GM21367 (cell line): Measurements from ENCODE around the gene ZNF396.
A peak's percentile ranks its signal among the peaks of the same experiment; 100 is the strongest.

ENCODE experiments used
- ATAC-seq: cut with Tn5 transposase; IDR thresholded peaks from one replicate; pipeline ENCODE4 v1.9.1; 2021; ENCODE audit not compliant: unreplicated experiment

The ZNF396 gene

GRCh38 chr18:35376742-35377695, at the start of gene ZNF396:
Gene ZNF396 (minus strand): TSS chr18:35377337. CDS start chr18:35374292, 3,045 bp downstream.
- peak; percentile 76 for ATAC-seq

GRCh38 chr18:35426786-35427185, 49.6 kb upstream of the ZNF396 start:
- no peak for ATAC-seq

GRCh38 chr18:35424356-35424755, 47.2 kb upstream of the ZNF396 start:
- no peak for ATAC-seq

GRCh38 chr18:35422237-35422636, 45.1 kb upstream of the ZNF396 start:
- ATAC-seq: no peak

- no peak for ATAC-seq
Measured at GRCh38 chr18:35418610-35419009, 41.5 kb upstream of the ZNF396 start.

GRCh38 chr18:35417223-35417622, 40.1 kb upstream of the ZNF396 start:
- no peak for ATAC-seq

GRCh38 chr18:35415511-35416073, 38.5 kb upstream of the ZNF396 start:
- ATAC-seq: peak; percentile 32

GRCh38 chr18:35413163-35413511, 36.0 kb upstream of the ZNF396 start:
- no peak for ATAC-seq

- ATAC-seq: no peak
Measured at GRCh38 chr18:35411625-35412351, 34.7 kb upstream of the ZNF396 start.

GRCh38 chr18:35410561-35410960, 33.4 kb upstream of the ZNF396 start:
- ATAC-seq: peak; percentile 62

- ATAC-seq: no peak
Measured at GRCh38 chr18:35409911-35410310, 32.8 kb upstream of the ZNF396 start.

- ATAC-seq: no peak
Measured at GRCh38 chr18:35408843-35409261, 31.7 kb upstream of the ZNF396 start.

- peak; percentile 61 for ATAC-seq
Measured at GRCh38 chr18:35407871-35408481, 30.8 kb upstream of the ZNF396 start.

GRCh38 chr18:35406666-35407065, 29.5 kb upstream of the ZNF396 start:
- no peak for ATAC-seq

GRCh38 chr18:35397976-35398375, 20.8 kb upstream of the ZNF396 start:
- ATAC-seq: no peak

- ATAC-seq: no peak
Measured at GRCh38 chr18:35393716-35394115, 16.6 kb upstream of the ZNF396 start.

GRCh38 chr18:35392375-35392774, 15.2 kb upstream of the ZNF396 start:
- no peak for ATAC-seq

- ATAC-seq: no peak
Measured at GRCh38 chr18:35390951-35391700, 14.0 kb upstream of the ZNF396 start.

- ATAC-seq: no peak
Measured at GRCh38 chr18:35389095-35389618, 12.0 kb upstream of the ZNF396 start.

GRCh38 chr18:35387152-35387571, 10.0 kb upstream of the ZNF396 start:
- ATAC-seq: no peak
